Spinal cord (tissue), 10 donors: Measurements from ENCODE around the gene RNF212B. TPM values are rescaled to one million over a fixed set of nuclear protein-coding genes. Genes with fewer than 3 reads are reported as not detected.
A peak's percentile ranks its signal among the peaks of the same experiment; 100 is the strongest.
"Not testable (repeated sequence)": the region's sequence is repeated elsewhere in the genome, so short reads cannot be mapped to it uniquely, and the experiment has no call there.

Experiments
- DNase-seq, 6 donors: peaks; one replicate each; pipeline versions ENCODE4 v3.0.0 to v3.0.0-alpha.2; 2013 to 2015; ENCODE audit warnings: low spot score in 6 of 6, low read depth in 4 of 6
- H3K27ac ChIP-seq: one replicate; pipeline ENCODE4 v1.5.1; 2013; ENCODE audit warnings: low read depth, low read length, control low read depth
- H3K27me3 ChIP-seq: one replicate; pipeline ENCODE4 v1.6.1; 2013; ENCODE audit warnings: low read length; ENCODE audit not compliant: control insufficient read depth, insufficient read depth
- H3K36me3 ChIP-seq: one replicate; pipeline ENCODE4 v1.6.1; 2013; ENCODE audit warnings: low read length; ENCODE audit not compliant: control insufficient read depth, insufficient read depth
- H3K4me1 ChIP-seq: one replicate; pipeline ENCODE4 v1.6.1; 2013; ENCODE audit warnings: low read length; ENCODE audit not compliant: control insufficient read depth, insufficient read depth
- H3K4me3 ChIP-seq: one replicate; pipeline ENCODE4 v1.5.1; 2013; ENCODE audit warnings: low read depth, low read length, control low read depth
- H3K9me3 ChIP-seq: one replicate; pipeline ENCODE4 v1.6.1; 2013; ENCODE audit warnings: low read length; ENCODE audit not compliant: control insufficient read depth, insufficient read depth
- WGBS: methylation state at CpG from one replicate; pipeline ENCODE4 v1.1.5; 2013; ENCODE audit warnings: missing lambda C conversion rate; ENCODE audit not compliant: insufficient coverage; 5-methylcytosine and 5-hydroxymethylcytosine counted together
- long read RNA-seq, 4 donors: transcript quantifications; one replicate each; lab custom pipeline, GENCODE V29; 2026
- polyA plus RNA-seq, 2 donors: library from polyadenylated mRNA; unstranded; fragments of 120-200 nt; gene quantifications; one replicate each; pipeline ENCODE4 v1.2.1, GENCODE V29; 2013; ENCODE audit not compliant: insufficient read length in 2 of 2
- total RNA-seq, 2 donors: library from RNA; depleted of rRNA in 1 of 2; stranded (reverse); fragments of 120-200 nt in 1 of 2; fragments of >200 nt in 1 of 2; gene quantifications; one replicate each; pipeline versions ENCODE4 v1.2.3 to v1.2.4, GENCODE V29; 2013 to 2014
- donor health status: healthy.

The RNF212B gene, protein sequence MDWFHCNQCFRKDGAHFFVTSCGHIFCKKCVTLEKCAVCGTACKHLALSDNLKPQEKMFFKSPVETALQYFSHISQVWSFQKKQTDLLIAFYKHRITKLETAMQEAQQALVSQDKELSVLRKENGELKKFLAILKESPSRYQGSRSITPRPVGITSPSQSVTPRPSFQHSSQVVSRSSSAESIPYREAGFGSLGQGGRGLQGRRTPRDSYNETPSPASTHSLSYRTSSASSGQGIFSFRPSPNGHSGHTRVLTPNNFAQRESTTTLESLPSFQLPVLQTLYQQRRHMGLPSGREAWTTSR
- not detected for total RNA-seq
- not detected for polyA plus RNA-seq
- long read RNA-seq, donor 1 = 0 reads
- long read RNA-seq, donor 2, partial matches to known transcripts = 5 of 5 reads
- long read RNA-seq, donor 2, other reads (novel, unspliced or antisense) = 0 of 5 reads
- long read RNA-seq, donor 3 = 0 reads
- long read RNA-seq, donor 4, partial matches to known transcripts = 0 of 7 reads
- long read RNA-seq, donor 4, other reads (novel, unspliced or antisense) = 7 of 7 reads

DNA sequence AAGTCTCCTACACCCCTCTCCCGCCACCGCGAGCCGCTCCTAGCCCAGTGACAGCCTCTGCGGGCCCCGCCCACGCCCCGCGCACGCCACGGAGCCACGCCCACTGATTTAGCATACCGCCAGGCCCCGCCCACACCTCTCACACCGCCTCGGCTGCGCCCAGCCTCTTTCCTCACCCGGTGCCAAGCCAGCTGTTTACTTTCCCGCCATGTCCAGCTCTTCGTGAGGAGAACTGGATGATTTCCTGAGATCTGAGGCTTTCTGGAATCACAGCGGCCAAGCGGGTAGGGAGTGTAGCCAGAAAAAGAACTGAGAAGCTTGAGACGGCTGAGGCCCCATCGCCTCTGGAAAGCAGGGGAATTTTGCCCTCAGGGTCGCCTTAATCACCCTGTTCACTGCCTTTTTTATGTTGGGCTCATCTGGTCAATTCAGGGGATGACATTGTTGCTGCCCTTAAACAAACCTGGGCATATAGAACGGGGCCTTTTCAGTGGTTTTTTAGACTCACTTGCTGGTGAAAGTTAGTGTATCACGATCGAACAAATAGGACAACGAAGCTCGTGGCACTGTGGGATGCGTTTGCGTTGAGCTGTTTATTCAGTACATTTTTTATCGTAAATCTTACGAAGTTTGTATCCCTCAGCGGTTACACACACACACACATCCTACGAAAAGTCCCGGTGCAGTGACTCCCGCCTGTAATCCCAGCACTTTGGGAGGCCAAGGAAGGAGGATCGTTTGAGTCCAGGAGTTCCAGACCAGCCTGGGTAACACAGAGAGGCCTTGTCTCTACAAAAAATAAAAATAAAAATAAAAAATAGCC lies at the start of gene RNF212B:
Gene RNF212B (plus strand): TSS at position 165 of the 823 bp plus-strand sequence. CDS start 2,410 bp downstream, outside the sequence.
- Histone ChIP-seq H3K4me3 (peak within 1 kb of the TSS; percentile 22), H3K27ac (peak within 1 kb of the TSS; percentile 67), H3K4me1 (peaks cover 6% of the 10 kb centered on the region), H3K36me3 (no peaks in the 10 kb centered on the region), H3K27me3 (no peaks in the 10 kb centered on the region), H3K9me3 (no peaks in the 10 kb centered on the region)
- DNase-seq = peak; percentile 38 to 92 (median 48)
- WGBS = 6% methylated on average over 26 of the region's 39 CpGs

DNA sequence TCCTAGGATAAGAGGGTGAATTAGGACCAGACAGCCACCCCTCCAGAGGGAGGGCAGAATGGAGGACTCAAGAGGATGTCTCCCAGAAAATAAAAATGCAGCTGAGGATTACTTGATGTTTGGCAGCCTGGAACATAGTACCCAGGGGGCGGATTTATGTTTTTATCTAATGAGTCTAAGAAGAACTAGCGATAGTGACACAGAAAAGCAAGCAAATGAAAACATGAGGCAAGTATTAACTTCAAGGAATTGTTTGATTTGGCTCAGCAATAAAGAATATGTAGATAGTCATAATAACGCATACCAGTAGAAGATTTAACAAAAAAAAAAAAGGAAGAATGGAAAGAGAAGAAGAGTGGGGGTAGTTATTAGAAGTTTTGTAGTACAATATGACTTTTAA lies 44.3 kb upstream of the RNF212B start:
- peak in 1 of 6 donors; percentile 16 for DNase-seq
- H3K9me3 ChIP-seq = no peaks in the 10 kb centered on the region
- H3K4me3 ChIP-seq = no peak overlapping the region
- H3K4me1 ChIP-seq = no peaks in the 10 kb centered on the region
- no peaks in the 10 kb centered on the region for H3K36me3 ChIP-seq
- WGBS = 82% methylated on average over 1 of the region's 3 CpGs
- no peak overlapping the region for H3K27ac ChIP-seq
- H3K27me3 ChIP-seq = no peaks in the 10 kb centered on the region

DNA sequence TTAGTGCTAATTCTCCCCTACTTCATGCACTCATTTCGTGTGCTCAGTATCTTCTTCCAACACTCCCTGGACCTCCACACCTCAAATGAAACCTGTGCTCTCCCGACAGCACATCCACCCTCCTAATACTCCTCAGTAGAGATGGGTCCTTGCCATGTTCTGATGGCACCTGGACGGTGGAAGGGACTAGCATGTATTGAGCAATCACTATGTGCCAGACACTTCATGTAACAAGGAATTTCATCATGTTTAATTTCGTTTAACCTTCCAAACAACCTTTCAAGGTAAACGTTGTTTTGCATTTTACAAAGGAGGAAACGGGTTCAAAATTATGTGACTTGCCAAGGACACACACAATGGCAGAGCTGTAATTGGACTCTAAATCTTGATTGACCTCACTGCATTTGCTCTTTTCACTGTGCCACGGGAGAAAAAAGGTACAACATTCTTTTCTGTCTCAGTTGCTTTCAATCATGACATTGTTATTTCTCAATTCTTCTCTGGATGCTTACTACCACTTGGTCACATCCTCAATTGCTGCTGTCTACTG lies 42.1 kb upstream of the RNF212B start:
- H3K36me3 ChIP-seq = no peaks in the 10 kb centered on the region
- no peak overlapping the region for H3K4me3 ChIP-seq
- no peak for DNase-seq
- no peaks in the 10 kb centered on the region for H3K4me1 ChIP-seq
- WGBS = 67% methylated on average over 4 of the region's 7 CpGs
- H3K27me3 ChIP-seq = no peaks in the 10 kb centered on the region
- no peak overlapping the region for H3K27ac ChIP-seq
- no peaks in the 10 kb centered on the region for H3K9me3 ChIP-seq

GRCh38 chr14:23196487-23196886 lies 41.2 kb upstream of the RNF212B start:
- H3K4me1 ChIP-seq, DNase-seq, H3K4me3 ChIP-seq, H3K27ac ChIP-seq, H3K9me3 ChIP-seq, H3K36me3 ChIP-seq, H3K27me3 ChIP-seq: not testable (repeated sequence)
- no CpG with 5 or more reads among the region's 2 CpGs for WGBS

GRCh38 chr14:23199141-23199540 lies 38.6 kb upstream of the RNF212B start:
- not testable (repeated sequence) for DNase-seq, H3K27me3 ChIP-seq, H3K9me3 ChIP-seq, H3K36me3 ChIP-seq, H3K27ac ChIP-seq, H3K4me1 ChIP-seq, H3K4me3 ChIP-seq
- WGBS = 40% methylated on average over 1 of the region's 1 CpG

DNA sequence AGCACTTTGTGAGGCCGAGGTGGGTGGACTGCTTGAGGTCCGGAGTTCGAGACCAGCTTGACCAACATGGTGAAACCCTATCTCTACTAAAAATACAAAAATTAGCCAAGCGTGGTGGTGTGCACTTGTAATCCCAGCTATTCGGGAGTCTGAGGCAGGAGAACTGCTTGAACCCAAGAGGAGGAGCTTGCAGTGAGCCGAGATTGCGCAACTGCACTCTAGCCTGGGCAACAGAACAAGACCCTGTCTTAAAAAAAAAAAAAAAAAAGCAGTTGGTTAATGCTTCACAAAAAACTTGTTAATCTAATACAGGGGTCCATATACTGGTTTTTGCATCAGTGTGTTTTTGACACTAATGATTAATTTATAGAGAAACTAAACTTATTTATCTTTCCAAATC lies 35.7 kb upstream of the RNF212B start:
- Histone ChIP-seq H3K36me3 (no peaks in the 10 kb centered on the region), H3K4me1 (no peaks in the 10 kb centered on the region), H3K9me3 (no peaks in the 10 kb centered on the region), H3K27me3 (no peaks in the 10 kb centered on the region), H3K4me3 (no peak overlapping the region), H3K27ac (no peak overlapping the region)
- DNase-seq = no peak
- 98% methylated on average over 5 of the region's 7 CpGs for WGBS

DNA sequence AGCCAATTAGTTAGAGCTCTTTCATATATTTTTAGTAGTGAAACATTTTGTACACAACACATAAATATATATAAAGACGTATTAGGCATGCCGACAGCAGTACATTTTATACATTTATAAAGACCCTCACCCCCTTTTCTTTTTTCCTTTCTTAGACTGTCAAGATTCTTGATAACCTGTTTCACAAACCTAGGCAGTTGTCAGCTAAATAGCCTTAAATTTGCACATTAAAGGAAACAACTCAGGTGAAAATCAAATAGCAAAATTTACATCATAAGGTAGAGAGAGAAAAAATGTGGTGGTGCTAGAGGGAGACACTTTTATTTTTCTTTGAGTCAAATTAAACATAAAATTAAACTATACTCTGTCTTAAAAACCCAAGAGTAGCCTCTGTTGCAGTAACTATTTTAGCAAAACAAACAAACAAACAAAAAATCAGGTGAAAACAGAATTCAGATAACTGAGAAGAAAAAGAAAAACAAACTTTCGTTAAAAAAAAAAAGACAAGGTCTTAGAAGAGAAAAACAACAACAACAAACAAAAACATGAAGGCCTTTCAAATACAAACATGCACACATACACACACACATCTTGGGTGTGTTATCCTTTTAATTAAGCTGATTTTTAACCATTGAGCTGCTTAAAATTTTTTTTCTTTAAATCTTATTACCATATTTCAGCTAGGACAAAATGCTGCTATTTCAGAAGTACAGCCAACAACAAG lies 31.2 kb upstream of the RNF212B start:
- H3K4me3 ChIP-seq = no peak overlapping the region
- H3K36me3 ChIP-seq = no peaks in the 10 kb centered on the region
- no peaks in the 10 kb centered on the region for H3K9me3 ChIP-seq
- DNase-seq = no peak
- no peak overlapping the region for H3K27ac ChIP-seq
- no CpG with 5 or more reads among the region's 3 CpGs for WGBS
- no peaks in the 10 kb centered on the region for H3K4me1 ChIP-seq
- no peaks in the 10 kb centered on the region for H3K27me3 ChIP-seq

GRCh38 chr14:23207146-23207540 lies 30.6 kb upstream of the RNF212B start:
- no peak for DNase-seq
- Histone ChIP-seq H3K36me3 (no peaks in the 10 kb centered on the region), H3K27me3 (no peaks in the 10 kb centered on the region), H3K27ac (no peak overlapping the region), H3K4me3 (no peak overlapping the region), H3K4me1 (no peaks in the 10 kb centered on the region), H3K9me3 (no peaks in the 10 kb centered on the region)
- no CpG with 5 or more reads among the region's 3 CpGs for WGBS

- Histone ChIP-seq H3K4me3 (no peak overlapping the region), H3K27ac (no peak overlapping the region), H3K4me1 (no peaks in the 10 kb centered on the region), H3K36me3 (no peaks in the 10 kb centered on the region), H3K27me3 (no peaks in the 10 kb centered on the region), H3K9me3 (no peaks in the 10 kb centered on the region)
- no peak for DNase-seq
Measured at GRCh38 chr14:23208324-23208723, 29.4 kb upstream of the RNF212B start.
